Small intestine (tissue), 7 donors: ENCODE results near the gene CCDC124. TPM values are rescaled to one million over a fixed set of nuclear protein-coding genes. Genes with fewer than 3 reads are reported as not detected.

Source experiments
- DNase-seq, 2 donors: peaks; one replicate each; pipeline versions ENCODE4 v3.0.0 to v3.0.0-alpha.2; 2013
- FAIRE-seq: peaks from 2 replicates; lab custom pipeline; 2012; peaks lifted over from hg19 to GRCh38; lab: Jason Lieb, UNC
- H3K27ac ChIP-seq, 3 donors: one replicate each; pipeline ENCODE4 v1.5.1; 2013; ENCODE audit warnings: low read length in 2 of 3, mild to moderate bottlenecking in 2 of 3, control low read depth in 1 of 3, inconsistent platforms in 1 of 3, low read depth in 1 of 3, moderate library complexity in 1 of 3
- H3K27me3 ChIP-seq, 3 donors: one replicate each; pipeline ENCODE4 v1.6.1; 2013; ENCODE audit warnings: low read length in 3 of 3, inconsistent platforms in 1 of 3; ENCODE audit not compliant: control insufficient read depth in 3 of 3, insufficient read depth in 3 of 3
- H3K36me3 ChIP-seq, 3 donors: one replicate each; pipeline ENCODE4 v1.6.1; 2013; ENCODE audit warnings: low read length in 3 of 3, inconsistent platforms in 1 of 3, low read depth in 1 of 3, mild to moderate bottlenecking in 1 of 3, moderate library complexity in 1 of 3; ENCODE audit not compliant: control insufficient read depth in 3 of 3, insufficient read depth in 2 of 3
- H3K4me1 ChIP-seq, 3 donors: one replicate each; pipeline ENCODE4 v1.6.1; 2013; ENCODE audit warnings: low read length in 2 of 3, inconsistent platforms in 1 of 3, low read depth in 1 of 3, mild to moderate bottlenecking in 1 of 3, moderate library complexity in 1 of 3; ENCODE audit not compliant: control insufficient read depth in 3 of 3, insufficient read depth in 2 of 3
- H3K4me3 ChIP-seq, 3 donors: one replicate each; pipeline ENCODE4 v1.5.1; 2013; ENCODE audit warnings: low read length in 3 of 3, control low read depth in 1 of 3, inconsistent platforms in 1 of 3, low read depth in 1 of 3, mild to moderate bottlenecking in 1 of 3, moderate library complexity in 1 of 3
- H3K9me3 ChIP-seq, 2 donors: one replicate each; pipeline ENCODE4 v1.6.1; 2013; ENCODE audit warnings: low read depth in 1 of 2, low read length in 1 of 2; ENCODE audit not compliant: control insufficient read depth in 2 of 2, insufficient read depth in 1 of 2
- WGBS, 3 donors: extraction: QIAGEN DNeasy Blood & Tissue Kit; methylation state at CpG; one replicate each; pipeline ENCODE4 v1.1.7; 2013; 5-methylcytosine and 5-hydroxymethylcytosine counted together
- polyA plus RNA-seq, 4 donors: library from polyadenylated mRNA; stranded (reverse) in 3 of 4; unstranded in 1 of 4; fragments of 200-250 nt in 3 of 4; fragments of 120-200 nt in 1 of 4; gene quantifications; one replicate each; pipeline versions ENCODE4 v1.2.1 to v1.2.3, GENCODE V29; 2013
- donor health status: healthy with polysubstance abuse.
- donor health status: control.
- donor health status: control.
- donor health status: Bipolar disorder and iron deficiency.
- donor health status: healthy.

Gene CCDC124
- polyA plus RNA-seq, 4 donors: 42.2 to 111 (median 67.7) TPM

GRCh38 chr19:17953316-17953801, 20.5 kb downstream of the CCDC124 start:
- peaks cover 0 to 2% of the 10 kb centered on the region in 2 donors for H3K9me3 ChIP-seq
- H3K27me3 ChIP-seq: peaks cover 5 to 68% (median 49%) of the 10 kb centered on the region in 3 donors
- peaks cover 0 to 37% (median 0%) of the 10 kb centered on the region in 3 donors for H3K4me1 ChIP-seq
- no peak overlapping the region for H3K4me3 ChIP-seq
- WGBS, 3 donors: 18 to 50% (median 39%) methylated on average over 7 of the region's 7 CpGs
- no peak overlapping the region for H3K27ac ChIP-seq
- H3K36me3 ChIP-seq: no peaks in the 10 kb centered on the region
- DNase-seq: no peak
- FAIRE-seq: no peak

DNA sequence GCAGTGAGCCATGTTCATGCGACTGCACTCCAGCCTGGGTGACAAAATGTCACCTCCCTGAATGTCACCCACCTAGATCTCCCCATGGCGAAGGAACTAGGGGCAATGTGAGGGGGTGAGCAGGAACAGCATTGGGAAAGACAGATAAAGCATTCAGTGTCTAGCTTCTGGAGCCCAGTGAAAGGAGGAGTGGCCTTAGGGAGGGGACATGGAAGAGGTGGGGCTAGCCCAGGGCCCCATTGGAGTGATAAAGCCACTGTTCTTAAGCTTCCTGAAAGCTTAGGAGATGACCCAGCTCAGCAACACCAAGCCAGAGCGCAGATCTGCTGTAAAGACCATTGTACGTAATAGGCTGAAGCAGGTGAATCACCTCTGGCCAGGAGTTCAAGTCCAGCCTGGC, 21.1 kb downstream of the CCDC124 start:
- Histone ChIP-seq H3K4me3 (no peak overlapping the region), H3K36me3 (no peaks in the 10 kb centered on the region), H3K9me3 (peaks cover 0 to 2% of the 10 kb centered on the region in 2 donors), H3K4me1 (peaks cover 0 to 33% (median 0%) of the 10 kb centered on the region in 3 donors), H3K27me3 (peaks cover 5 to 64% (median 49%) of the 10 kb centered on the region in 3 donors), H3K27ac (no peak overlapping the region)
- no peak for FAIRE-seq
- DNase-seq: no peak
- WGBS, 3 donors: 44 to 62% (median 48%) methylated on average over 4 of the region's 4 CpGs

GRCh38 chr19:17954401-17954800, 21.6 kb downstream of the CCDC124 start:
- Histone ChIP-seq H3K9me3 (peaks cover 0 to 2% of the 10 kb centered on the region in 2 donors), H3K27me3 (peaks cover 5 to 58% (median 47%) of the 10 kb centered on the region in 3 donors), H3K4me1 (peaks cover 0 to 30% (median 0%) of the 10 kb centered on the region in 3 donors), H3K27ac (no peak overlapping the region), H3K4me3 (no peak overlapping the region), H3K36me3 (no peaks in the 10 kb centered on the region)
- DNase-seq (no peak), FAIRE-seq (no peak)
- 83 to 86% (median 85%) methylated on average over 7 of the region's 7 CpGs for WGBS, 3 donors

GRCh38 chr19:17957149-17957849, 24.5 kb downstream of the CCDC124 start:
- FAIRE-seq (no peak), DNase-seq (no peak)
- H3K27ac ChIP-seq: no peak overlapping the region
- H3K9me3 ChIP-seq: no peaks in the 10 kb centered on the region
- no peaks in the 10 kb centered on the region for H3K36me3 ChIP-seq
- 65 to 80% (median 70%) methylated on average over 3 of the region's 3 CpGs for WGBS, 3 donors
- H3K27me3 ChIP-seq: peaks cover under 1 to 31% (median 27%) of the 10 kb centered on the region in 3 donors
- peaks cover 0 to 8% (median 0%) of the 10 kb centered on the region in 3 donors for H3K4me1 ChIP-seq
- H3K4me3 ChIP-seq: no peak overlapping the region

DNA sequence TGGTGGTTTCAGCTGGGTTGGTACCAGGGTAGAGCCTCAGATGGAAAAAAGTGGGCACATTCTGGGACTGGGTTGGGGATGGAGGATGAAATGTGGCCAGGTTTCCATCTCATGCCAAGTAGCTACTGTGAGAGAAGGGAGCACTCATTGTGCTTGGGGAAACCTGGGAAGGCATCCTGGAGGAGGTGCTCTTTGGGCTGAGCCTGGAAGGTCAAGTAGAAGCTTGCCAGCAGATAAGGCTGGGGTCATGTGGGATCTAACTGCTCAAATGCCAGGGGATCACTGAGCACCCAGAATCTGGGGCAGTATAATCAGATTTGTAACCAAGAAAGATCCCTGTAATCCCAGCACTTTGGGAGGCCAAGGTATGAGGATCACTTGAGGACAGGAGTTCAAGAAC, 25.1 kb downstream of the CCDC124 start:
- Histone ChIP-seq H3K4me3 (no peak overlapping the region), H3K4me1 (peaks cover 0 to 2% (median 0%) of the 10 kb centered on the region in 3 donors), H3K27ac (no peak overlapping the region), H3K36me3 (no peaks in the 10 kb centered on the region), H3K27me3 (peaks cover 0 to 25% (median 21%) of the 10 kb centered on the region in 3 donors), H3K9me3 (no peaks in the 10 kb centered on the region)
- no peak for FAIRE-seq
- DNase-seq: no peak

- Histone ChIP-seq H3K27ac (no peak overlapping the region), H3K4me1 (peaks cover 0 to 18% (median 0%) of the 10 kb centered on the region in 3 donors), H3K4me3 (no peak overlapping the region), H3K9me3 (no peaks in the 10 kb centered on the region), H3K27me3 (peaks cover 0 to 22% (median 11%) of the 10 kb centered on the region in 3 donors), H3K36me3 (no peaks in the 10 kb centered on the region)
- WGBS, 3 donors: 57 to 71% (median 64%) methylated on average over 13 of the region's 13 CpGs
- FAIRE-seq (no peak), DNase-seq (no peak)
These were observed 31.3 kb downstream of the CCDC124 start for GRCh38 chr19:17963936-17964691.

- Histone ChIP-seq H3K4me3 (no peak overlapping the region), H3K27ac (no peak overlapping the region), H3K9me3 (no peaks in the 10 kb centered on the region), H3K36me3 (no peaks in the 10 kb centered on the region), H3K27me3 (peaks cover 0 to 24% (median 11%) of the 10 kb centered on the region in 3 donors), H3K4me1 (peaks cover 0 to 18% (median 0%) of the 10 kb centered on the region in 3 donors)
- DNase-seq (peak; percentile 35 to 82), FAIRE-seq (no peak)
- WGBS, 3 donors: 38 to 55% (median 42%) methylated on average over 10 to 11 of the region's 11 CpGs
These were observed 32.7 kb downstream of the CCDC124 start for GRCh38 chr19:17965370-17966128.

DNA sequence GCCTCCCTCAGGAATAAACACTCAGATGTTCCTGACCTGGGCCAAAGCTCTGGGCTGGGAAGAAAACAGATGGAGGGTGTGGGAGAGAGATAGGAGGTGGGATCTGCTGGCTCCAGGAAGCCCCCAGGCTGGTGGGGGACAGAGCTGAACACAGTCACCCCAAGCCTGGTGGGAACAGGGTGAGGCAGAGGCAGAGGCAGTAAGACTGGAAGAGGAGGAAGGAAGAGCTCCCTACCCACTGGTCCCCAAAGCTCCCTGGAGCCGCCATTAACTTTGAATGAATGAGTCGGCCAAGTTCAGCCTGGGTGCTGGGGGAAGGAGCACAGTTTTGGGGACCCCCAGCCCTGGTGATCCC, 33.3 kb downstream of the CCDC124 start:
- DNase-seq (no peak), FAIRE-seq (no peak)
- Histone ChIP-seq H3K27ac (no peak overlapping the region), H3K4me1 (peaks cover 0 to 18% (median 0%) of the 10 kb centered on the region in 3 donors), H3K36me3 (no peaks in the 10 kb centered on the region), H3K4me3 (no peak overlapping the region), H3K9me3 (no peaks in the 10 kb centered on the region), H3K27me3 (peaks cover 0 to 24% (median 11%) of the 10 kb centered on the region in 3 donors)
- WGBS, 3 donors: 52 to 68% (median 58%) methylated on average over 2 of the region's 2 CpGs
